ENCODE data around the gene ACTG2.
A peak's percentile ranks its signal among the peaks of the same experiment; 100 is the strongest.
"Not testable (repeated sequence)": the region's sequence is repeated elsewhere in the genome, so short reads cannot be mapped to it uniquely, and the experiment has no call there.

Gene ACTG2

DNA sequence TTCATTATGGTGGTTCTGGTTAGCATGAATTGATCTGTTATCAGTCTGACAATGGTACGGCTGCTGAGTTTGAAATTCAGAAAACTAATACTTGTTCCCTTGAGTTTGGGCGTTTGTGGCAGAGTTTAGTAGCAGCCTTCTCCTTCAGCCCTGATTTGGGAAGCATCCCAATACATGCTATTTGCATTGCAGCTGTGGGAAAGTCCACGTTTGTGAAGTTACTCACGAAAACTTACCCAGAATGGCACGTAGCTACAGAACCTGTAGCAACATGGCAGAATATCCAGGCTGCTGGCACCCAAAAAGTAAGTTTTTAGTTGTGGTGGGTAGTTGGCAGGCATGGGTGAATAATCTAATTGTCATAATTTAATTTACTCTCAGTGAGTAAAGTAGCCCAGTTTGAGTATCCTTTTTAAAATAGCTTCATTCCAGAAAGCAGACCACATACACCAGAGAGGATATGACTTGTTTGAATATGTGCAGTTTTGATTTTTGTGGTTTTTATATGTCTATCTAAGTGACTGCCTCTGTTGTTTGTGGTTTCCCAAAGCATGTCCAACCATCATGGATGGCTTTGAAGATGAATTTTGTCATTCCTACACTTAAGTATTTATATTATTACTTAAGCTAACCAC, 46.0 kb downstream of the ACTG2 start:
- peak overlapping the region; percentile 26 for H4K8ac ChIP-seq (ENCODE audit: low read depth, low read length)
- no peak overlapping the region for H3K27ac ChIP-seq (ENCODE audit: low read depth, low read length)
- no peak overlapping the region for H4K91ac ChIP-seq (ENCODE audit: low read depth, low read length)
- H2AK5ac ChIP-seq (ENCODE audit: low read length): no peak overlapping the region
- no peaks in the 10 kb centered on the region for H3K9me3 ChIP-seq (ENCODE audit: insufficient read depth, low read depth, low read length)
- no peaks in the 10 kb centered on the region for H3K79me2 ChIP-seq (ENCODE audit: control insufficient read depth, insufficient read depth, low read length, poor library complexity)
- no peak for DNase-seq
- no peak overlapping the region for H4K12ac ChIP-seq (ENCODE audit: low read depth, low read length)
- no peak overlapping the region for H3K23ac ChIP-seq (ENCODE audit: low read length)
- no peak overlapping the region for H2BK5ac ChIP-seq (ENCODE audit: low read depth, low read length, poor library complexity)
- no peak overlapping the region for H3K9ac ChIP-seq (ENCODE audit: low read length)
- H2AFZ ChIP-seq (ENCODE audit: insufficient read depth, low read length, poor library complexity): no peak overlapping the region
- H3K4ac ChIP-seq (ENCODE audit: low read depth, low read length): peak overlapping the region; percentile 64
- peak overlapping the region; percentile 54 for H3K18ac ChIP-seq (ENCODE audit: low read length)
- peaks cover 0 to 2% of the 10 kb centered on the region in 2 experiments for H3K4me1 ChIP-seq (ENCODE audit: control insufficient read depth in 1 of 2, insufficient read depth in 2 of 2, low read length in 2 of 2)
- H3K14ac ChIP-seq (ENCODE audit: low read length): no peak overlapping the region
- no peaks in the 10 kb centered on the region for H3K79me1 ChIP-seq (ENCODE audit: low read length)
- no CpG with 5 or more reads among the region's 5 CpGs for WGBS (ENCODE audit: extremely low coverage, insufficient coverage, insufficient read length)
- H3K4me3 ChIP-seq (ENCODE audit: low read depth, low read length): no peak overlapping the region
- no peak overlapping the region for H2BK120ac ChIP-seq (ENCODE audit: insufficient read depth, low read length, poor library complexity)
- H3K4me2 ChIP-seq (ENCODE audit: low read length): no peak overlapping the region
- peaks cover 4 to 11% of the 10 kb centered on the region in 2 experiments for H3K36me3 ChIP-seq (ENCODE audit: control insufficient read depth in 1 of 2, insufficient read depth in 2 of 2, low read length in 2 of 2)
- H2BK12ac ChIP-seq (ENCODE audit: low read length): no peak overlapping the region
- H3K27me3 ChIP-seq (ENCODE audit: insufficient read depth, low read length): no peaks in the 10 kb centered on the region

DNA sequence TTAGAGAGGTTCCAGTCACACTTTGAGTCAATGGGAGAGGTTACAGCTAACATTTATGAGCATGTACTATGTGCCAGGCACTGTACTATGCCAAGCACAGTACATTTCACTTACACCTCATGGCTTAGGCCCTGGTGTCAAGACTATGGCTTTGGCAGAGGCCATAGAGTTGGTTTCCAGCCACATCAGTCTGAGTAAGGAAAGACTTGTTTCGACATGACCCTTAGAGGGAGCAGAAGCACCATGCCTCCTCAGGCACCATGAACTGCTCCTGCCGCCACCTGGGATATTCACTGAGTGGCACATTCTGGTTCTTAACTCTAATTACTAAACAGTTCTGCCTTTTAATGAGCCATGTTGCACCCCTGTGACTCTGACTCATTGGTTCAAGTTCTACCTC, 46.6 kb downstream of the ACTG2 start:
- no peak overlapping the region for H2BK5ac ChIP-seq (ENCODE audit: low read depth, low read length, poor library complexity)
- H3K79me2 ChIP-seq (ENCODE audit: control insufficient read depth, insufficient read depth, low read length, poor library complexity): no peaks in the 10 kb centered on the region
- no peak overlapping the region for H4K91ac ChIP-seq (ENCODE audit: low read depth, low read length)
- no peaks in the 10 kb centered on the region for H3K79me1 ChIP-seq (ENCODE audit: low read length)
- H3K23ac ChIP-seq (ENCODE audit: low read length): no peak overlapping the region
- no peak overlapping the region for H3K4me2 ChIP-seq (ENCODE audit: low read length)
- H3K9ac ChIP-seq (ENCODE audit: low read length): no peak overlapping the region
- H3K27ac ChIP-seq (ENCODE audit: low read depth, low read length): no peak overlapping the region
- DNase-seq: peak; percentile 38 to 45
- no peak overlapping the region for H2BK120ac ChIP-seq (ENCODE audit: insufficient read depth, low read length, poor library complexity)
- WGBS (ENCODE audit: extremely low coverage, insufficient coverage, insufficient read length): no CpG with 5 or more reads among the region's 2 CpGs
- no peak overlapping the region for H3K4me3 ChIP-seq (ENCODE audit: low read depth, low read length)
- H3K18ac ChIP-seq (ENCODE audit: low read length): no peak overlapping the region
- no peaks in the 10 kb centered on the region for H3K9me3 ChIP-seq (ENCODE audit: insufficient read depth, low read depth, low read length)
- H2AFZ ChIP-seq (ENCODE audit: insufficient read depth, low read length, poor library complexity): no peak overlapping the region
- peaks cover 4 to 11% of the 10 kb centered on the region in 2 experiments for H3K36me3 ChIP-seq (ENCODE audit: control insufficient read depth in 1 of 2, insufficient read depth in 2 of 2, low read length in 2 of 2)
- no peak overlapping the region for H2AK5ac ChIP-seq (ENCODE audit: low read length)
- peaks cover 0 to 2% of the 10 kb centered on the region in 2 experiments for H3K4me1 ChIP-seq (ENCODE audit: control insufficient read depth in 1 of 2, insufficient read depth in 2 of 2, low read length in 2 of 2)
- no peaks in the 10 kb centered on the region for H3K27me3 ChIP-seq (ENCODE audit: insufficient read depth, low read length)
- H3K14ac ChIP-seq (ENCODE audit: low read length): no peak overlapping the region
- peak overlapping the region; percentile 52 for H3K4ac ChIP-seq (ENCODE audit: low read depth, low read length)
- H4K12ac ChIP-seq (ENCODE audit: low read depth, low read length): no peak overlapping the region
- H4K8ac ChIP-seq (ENCODE audit: low read depth, low read length): no peak overlapping the region
- no peak overlapping the region for H2BK12ac ChIP-seq (ENCODE audit: low read length)

DNA sequence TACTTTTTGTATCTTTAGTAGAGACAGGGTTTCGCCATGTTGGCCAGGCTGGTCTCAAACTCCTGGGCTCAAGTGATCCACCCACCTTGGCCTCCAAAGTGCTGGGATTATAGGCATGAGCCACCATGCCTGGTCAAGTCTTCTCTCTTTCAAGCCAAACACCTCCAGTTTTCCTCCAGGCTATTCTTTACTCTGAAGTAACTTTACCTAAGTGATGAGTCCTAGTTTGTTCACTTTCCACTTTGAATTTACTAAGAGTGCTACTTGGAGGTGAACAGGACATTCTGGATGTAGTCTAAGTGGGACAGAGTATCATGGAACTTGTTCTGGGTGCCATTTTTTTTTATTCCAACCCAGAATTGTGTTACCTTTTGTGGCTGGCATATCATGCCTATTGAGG, 47.3 kb downstream of the ACTG2 start:
- H3K27ac ChIP-seq (ENCODE audit: low read depth, low read length); H3K4me2 ChIP-seq (ENCODE audit: low read length); H3K9ac ChIP-seq (ENCODE audit: low read length); H3K27me3 ChIP-seq (ENCODE audit: insufficient read depth, low read length); H3K4me3 ChIP-seq (ENCODE audit: low read depth, low read length); H2BK5ac ChIP-seq (ENCODE audit: low read depth, low read length, poor library complexity); H4K8ac ChIP-seq (ENCODE audit: low read depth, low read length); H2BK12ac ChIP-seq (ENCODE audit: low read length); H3K79me2 ChIP-seq (ENCODE audit: control insufficient read depth, insufficient read depth, low read length, poor library complexity); H2AK5ac ChIP-seq (ENCODE audit: low read length); H3K4me1 ChIP-seq (ENCODE audit: control insufficient read depth in 1 of 2, insufficient read depth in 2 of 2, low read length in 2 of 2); H4K12ac ChIP-seq (ENCODE audit: low read depth, low read length); H3K4ac ChIP-seq (ENCODE audit: low read depth, low read length); H3K9me3 ChIP-seq (ENCODE audit: insufficient read depth, low read depth, low read length); H3K23ac ChIP-seq (ENCODE audit: low read length); H3K18ac ChIP-seq (ENCODE audit: low read length); H2AFZ ChIP-seq (ENCODE audit: insufficient read depth, low read length, poor library complexity); H3K14ac ChIP-seq (ENCODE audit: low read length); H3K79me1 ChIP-seq (ENCODE audit: low read length); H2BK120ac ChIP-seq (ENCODE audit: insufficient read depth, low read length, poor library complexity); H4K91ac ChIP-seq (ENCODE audit: low read depth, low read length): not testable (repeated sequence)
- DNase-seq: peak in 1 of 2 donors; percentile 19
- no CpG with 5 or more reads among the region's 1 CpG for WGBS (ENCODE audit: extremely low coverage, insufficient coverage, insufficient read length)
- peaks cover 4 to 14% of the 10 kb centered on the region in 2 experiments for H3K36me3 ChIP-seq (ENCODE audit: control insufficient read depth in 1 of 2, insufficient read depth in 2 of 2, low read length in 2 of 2)

DNA sequence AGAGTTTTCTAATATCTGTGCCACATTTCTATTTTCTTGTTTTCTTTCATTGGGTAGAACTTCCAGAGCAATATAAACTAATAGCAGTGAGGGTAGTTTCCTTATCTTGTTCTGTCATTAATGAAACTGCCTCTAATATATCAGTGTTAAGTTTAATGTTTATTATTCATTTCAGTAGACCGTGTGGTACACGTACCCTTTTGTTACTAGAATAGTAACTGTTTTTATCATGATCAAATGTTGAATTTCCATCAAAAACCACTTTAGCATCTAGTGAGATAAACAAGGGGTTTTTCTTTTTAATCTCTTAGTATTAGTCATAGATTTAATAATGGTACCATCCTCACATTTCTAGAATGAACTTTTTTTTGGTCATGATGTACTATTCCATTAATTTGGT, 49.9 kb downstream of the ACTG2 start:
- H2BK12ac ChIP-seq (ENCODE audit: low read length): no peak overlapping the region
- H3K4me2 ChIP-seq (ENCODE audit: low read length): no peak overlapping the region
- H4K12ac ChIP-seq (ENCODE audit: low read depth, low read length): no peak overlapping the region
- no peak overlapping the region for H3K4me3 ChIP-seq (ENCODE audit: low read depth, low read length)
- H3K79me2 ChIP-seq (ENCODE audit: control insufficient read depth, insufficient read depth, low read length, poor library complexity): no peaks in the 10 kb centered on the region
- no peak overlapping the region for H2BK120ac ChIP-seq (ENCODE audit: insufficient read depth, low read length, poor library complexity)
- no peak overlapping the region for H2BK5ac ChIP-seq (ENCODE audit: low read depth, low read length, poor library complexity)
- no peaks in the 10 kb centered on the region for H3K9me3 ChIP-seq (ENCODE audit: insufficient read depth, low read depth, low read length)
- no peak overlapping the region for H4K8ac ChIP-seq (ENCODE audit: low read depth, low read length)
- H3K79me1 ChIP-seq (ENCODE audit: low read length): no peaks in the 10 kb centered on the region
- H4K91ac ChIP-seq (ENCODE audit: low read depth, low read length): no peak overlapping the region
- no CpG with 5 or more reads among the region's 2 CpGs for WGBS (ENCODE audit: extremely low coverage, insufficient coverage, insufficient read length)
- no peak overlapping the region for H3K4ac ChIP-seq (ENCODE audit: low read depth, low read length)
- no peak overlapping the region for H3K9ac ChIP-seq (ENCODE audit: low read length)
- H3K18ac ChIP-seq (ENCODE audit: low read length): no peak overlapping the region
- no peak for DNase-seq
- H3K36me3 ChIP-seq (ENCODE audit: control insufficient read depth in 1 of 2, insufficient read depth in 2 of 2, low read length in 2 of 2): peaks cover 4 to 21% of the 10 kb centered on the region in 2 experiments
- no peak overlapping the region for H3K14ac ChIP-seq (ENCODE audit: low read length)
- no peak overlapping the region for H2AK5ac ChIP-seq (ENCODE audit: low read length)
- no peak overlapping the region for H3K23ac ChIP-seq (ENCODE audit: low read length)
- no peak overlapping the region for H3K27ac ChIP-seq (ENCODE audit: low read depth, low read length)
- H2AFZ ChIP-seq (ENCODE audit: insufficient read depth, low read length, poor library complexity): no peak overlapping the region
- H3K27me3 ChIP-seq (ENCODE audit: insufficient read depth, low read length): no peaks in the 10 kb centered on the region
- H3K4me1 ChIP-seq (ENCODE audit: control insufficient read depth in 1 of 2, insufficient read depth in 2 of 2, low read length in 2 of 2): peaks cover 0 to 2% of the 10 kb centered on the region in 2 experiments

All from trophoblast cell (in vitro differentiated cells and primary cell).